Astrocyte (in vitro differentiated cells and primary cell): ENCODE measurements around the gene ALDH1A2.

Experiments
- CTCF ChIP-seq: IDR thresholded peaks from 2 replicates; pipeline ENCODE4 v1.5.1; 2011; ENCODE audit warnings: low read depth, mild to moderate bottlenecking, inconsistent platforms, low read length, moderate library complexity; ENCODE audit not compliant: insufficient read depth
- EZH2 ChIP-seq: IDR thresholded peaks from 2 replicates; pipeline ENCODE4 v1.6.1; 2012; ENCODE audit warnings: mild to moderate bottlenecking, low read length, inconsistent platforms; ENCODE audit not compliant: insufficient read depth

- TF ChIP-seq CTCF, result no peak
- no peak for TF ChIP-seq EZH2
Measured at GRCh38 chr15:58040150-58040549, 25.4 kb downstream of the ALDH1A2 start.
